HepG2 (cell line): ENCODE results near the gene CTNND1. TPM values are rescaled to one million over a fixed set of nuclear protein-coding genes. Genes with fewer than 3 reads are reported as not detected.

Experiments used
- CEBPZ ChIP-seq: IDR thresholded peaks from 2 replicates; pipeline ENCODE4 v1.6.1; 2012; ENCODE audit warnings: low read length, improper control_type of control experiment
- HDAC6 ChIP-seq: fragments of 200-600 bp; sonication (generic); IDR thresholded peaks from 2 replicates; pipeline ENCODE4 v1.7.0; 2017; ENCODE audit warnings: mild to moderate bottlenecking, antibody characterized with exemption, low read length, low read depth
- JARID2 ChIP-seq: sonication (generic); formaldehyde crosslinking; IDR thresholded peaks from 2 replicates; pipeline ENCODE4 v1.8.1; 2023; ENCODE audit warnings: missing genetic modification reagents, inconsistent platforms; ENCODE audit not compliant: insufficient replicate concordance
- SCMH1 ChIP-seq: sonication (generic); formaldehyde crosslinking; IDR thresholded peaks from 2 replicates; pipeline ENCODE4 v1.9.0; 2021; ENCODE audit warnings: missing genetic modification reagents, mild to moderate bottlenecking, borderline replicate concordance
- SRSF9 ChIP-seq: fragments of 200-400 bp; formaldehyde crosslinking; IDR thresholded peaks from 2 replicates; pipeline ENCODE4 v1.6.1; 2018; ENCODE audit warnings: borderline replicate concordance, mild to moderate bottlenecking, low read depth, low read length; ENCODE audit not compliant: insufficient read depth, poor library complexity, severe bottlenecking
- THAP9 ChIP-seq: sonication (generic); formaldehyde crosslinking; IDR thresholded peaks from 2 replicates; pipeline ENCODE4; 2020; ENCODE audit warnings: missing genetic modification reagents, mild to moderate bottlenecking, borderline replicate concordance
- ZBTB20 ChIP-seq: sonication (generic); formaldehyde crosslinking; IDR thresholded peaks from 2 replicates; pipeline ENCODE4 v1.8.1; 2023; ENCODE audit warnings: missing genetic modification reagents, low read depth, mild to moderate bottlenecking, borderline replicate concordance
- ZBTB44 ChIP-seq: sonication (generic); formaldehyde crosslinking; IDR thresholded peaks from 2 replicates; pipeline ENCODE4 v1.4.0; 2020; ENCODE audit warnings: missing genetic modification reagents
- ZNF503 ChIP-seq: sonication (generic); formaldehyde crosslinking; IDR thresholded peaks from 2 replicates; pipeline ENCODE4 v1.4.0; 2020; ENCODE audit warnings: missing genetic modification reagents
- ZNF557 ChIP-seq: sonication (generic); formaldehyde crosslinking; IDR thresholded peaks from 2 replicates; pipeline ENCODE4 v1.4.0; 2020; ENCODE audit warnings: missing genetic modification reagents
- ZNF567 ChIP-seq: sonication (generic); formaldehyde crosslinking; IDR thresholded peaks from 2 replicates; pipeline ENCODE4 v1.8.1; 2023; ENCODE audit warnings: mild to moderate bottlenecking, missing genetic modification reagents, borderline replicate concordance
- ZNF629 ChIP-seq: sonication (generic); formaldehyde crosslinking; conservative IDR thresholded peaks from 2 replicates; pipeline ENCODE4 v1.5.0; 2020; ENCODE audit warnings: missing genetic modification reagents
- ZNF703 ChIP-seq: sonication (generic); formaldehyde crosslinking; IDR thresholded peaks from 2 replicates; pipeline ENCODE4 v1.5.1; 2020; ENCODE audit warnings: missing genetic modification reagents, mild to moderate bottlenecking, moderate library complexity, borderline replicate concordance
- ZNF770 ChIP-seq: sonication (generic); formaldehyde crosslinking; IDR thresholded peaks from 2 replicates; pipeline ENCODE4 v1.5.0; 2020; ENCODE audit warnings: mild to moderate bottlenecking, missing genetic modification reagents
- polyA plus RNA-seq, 8 experiments: library from polyadenylated mRNA; depleted of rRNA in 3 of 8; stranded (reverse) in 7 of 8; unstranded in 1 of 8; fragments of >200 nt; fragmentation: Illumina TruSeq in 4 of 8; extraction: Trizol in 4 of 8; gene quantifications; 2 replicates each; pipeline versions ENCODE4 v1.2.1 to v1.2.3, GENCODE V29; 2011 to 2016; ENCODE audit warnings: low read depth in 4 of 8, missing spikeins in 1 of 8, mixed read lengths in 1 of 8; ENCODE audit not compliant: insufficient read depth in 1 of 8
- total RNA-seq, 5 experiments: library from RNA; depleted of rRNA; stranded (reverse); fragments of >200 nt; fragmentation: Illumina TruSeq; extraction: Trizol; gene quantifications; 2 replicates each; pipeline ENCODE4 v1.2.3, GENCODE V29; 2016; ENCODE audit warnings: low read depth in 1 of 5

The CTNND1 gene
- total and polyA plus RNA-seq, 2 of the 13 experiments (the other 11 are each of a cell fraction or from before 2014, with no cell fraction given), result 117 to 128 TPM

GRCh38 chr11:57761301-57762234, at the start of gene CTNND1 (continued):
- no peak for TF ChIP-seq CEBPZ
- TF ChIP-seq ZNF770 (CRISPR knock-in tag), result no peak
- TF ChIP-seq THAP9, result no peak
- no peak for TF ChIP-seq ZBTB44 (CRISPR knock-in tag)
- no peak for TF ChIP-seq SCMH1
- TF ChIP-seq ZNF567 (CRISPR knock-in tag), result no peak
- TF ChIP-seq HDAC6, result 0 out of 2 replicates have a peak, but pooled peaks have one; percentile 51
- TF ChIP-seq SRSF9, result no peak
- TF ChIP-seq ZBTB20 (CRISPR knock-in tag), result no peak
- TF ChIP-seq ZNF557, result no peak
- 0 out of 2 replicates have a peak, but pooled peaks have one; percentile 13 for TF ChIP-seq ZNF503 (CRISPR knock-in tag)
- no peak for TF ChIP-seq ZNF703 (CRISPR knock-in tag)
- TF ChIP-seq ZNF629 (CRISPR knock-in tag), result no peak
- no peak for TF ChIP-seq JARID2
